Neural progenitor cell (in vitro differentiated cells): ENCODE measurements around the gene CLDN20.

Experiments
- CTCF ChIP-seq: fragments of 200-600 bp; sonication (generic); IDR thresholded peaks from 2 replicates; pipeline ENCODE4 v1.5.1; 2017; ENCODE audit warnings: antibody characterized with exemption, mild to moderate bottlenecking
- EZH2 ChIP-seq: fragments of 200-600 bp; sonication (generic); IDR thresholded peaks from 2 replicates; pipeline ENCODE4 v1.6.1; 2017; ENCODE audit warnings: antibody characterized with exemption, mild to moderate bottlenecking, moderate library complexity
- EZH2phosphoT487 ChIP-seq: fragments of 200-600 bp; sonication (generic); IDR thresholded peaks from 2 replicates; pipeline ENCODE4 v1.6.1; 2017; ENCODE audit warnings: antibody characterized with exemption

- TF ChIP-seq EZH2phosphoT487 (no peak), EZH2 (no peak), CTCF (no peak)
These were observed 7.6 kb upstream of the CLDN20 start for GRCh38 chr6:155256122-155256795.
